Activated CD8-positive, alpha-beta T cell treated with anti-CD3 and anti-CD28 coated beads, Interleukin-2, amount 10 ng/mL, durations not matched to agents 7 days and 5 days (primary cell): ENCODE data around the gene BCL7B. TPM values are rescaled to one million over a fixed set of nuclear protein-coding genes. Genes with fewer than 3 reads are reported as not detected.
"Not testable (repeated sequence)": the region's sequence is repeated elsewhere in the genome, so short reads cannot be mapped to it uniquely, and the experiment has no call there.

Source experiments
- ATAC-seq: fragments of 150-1000 bp; cut with Tn5 transposase; one replicate; pipeline ENCODE4 v1.10.0; 2021; ENCODE audit warnings: moderate library complexity
- CTCF ChIA-PET: fragments of 350-600 bp; sonication (Branson Sonifier 250); formaldehyde crosslinking; loops from one replicate; lab custom pipeline; 2021; ENCODE audit warnings: antibody characterized with exemption; lab: Charles Lee
- POLR2A ChIA-PET: fragments of 350-600 bp; sonication (Branson Sonifier 250); formaldehyde crosslinking; loops from one replicate; lab custom pipeline; 2021; ENCODE audit warnings: antibody characterized with exemption; lab: Charles Lee
- DNase-seq: peaks from one replicate; pipeline ENCODE4 v3.0.0-alpha.2; 2020
- H3K27ac Mint-ChIP-seq: one replicate; pipeline ENCODE4 v1.8.0; 2021; ENCODE audit warnings: mild to moderate bottlenecking, mixed read lengths
- H3K27me3 Mint-ChIP-seq: one replicate; pipeline ENCODE4 v1.8.0; 2021; ENCODE audit warnings: low read depth, mixed read lengths
- H3K36me3 Mint-ChIP-seq: one replicate; pipeline ENCODE4 v1.8.0; 2021; ENCODE audit warnings: low read depth, mixed read lengths
- H3K4me1 Mint-ChIP-seq: one replicate; pipeline ENCODE4 v1.8.0; 2021; ENCODE audit warnings: low read depth, mixed read lengths
- H3K4me3 Mint-ChIP-seq: one replicate; pipeline ENCODE4 v1.8.0; 2021; ENCODE audit warnings: mild to moderate bottlenecking, mixed read lengths
- H3K9me3 Mint-ChIP-seq: one replicate; pipeline ENCODE4 v1.8.0; 2022; ENCODE audit warnings: mixed read lengths; ENCODE audit not compliant: insufficient read depth
- total RNA-seq, 2 experiments: library from RNA; stranded (reverse); gene quantifications; one replicate each; pipeline ENCODE4 v1.2.3, GENCODE V29; 2021

Gene BCL7B
- total RNA-seq, 2 experiments from 2014 or later = 76.8 to 80.8 TPM

DNA sequence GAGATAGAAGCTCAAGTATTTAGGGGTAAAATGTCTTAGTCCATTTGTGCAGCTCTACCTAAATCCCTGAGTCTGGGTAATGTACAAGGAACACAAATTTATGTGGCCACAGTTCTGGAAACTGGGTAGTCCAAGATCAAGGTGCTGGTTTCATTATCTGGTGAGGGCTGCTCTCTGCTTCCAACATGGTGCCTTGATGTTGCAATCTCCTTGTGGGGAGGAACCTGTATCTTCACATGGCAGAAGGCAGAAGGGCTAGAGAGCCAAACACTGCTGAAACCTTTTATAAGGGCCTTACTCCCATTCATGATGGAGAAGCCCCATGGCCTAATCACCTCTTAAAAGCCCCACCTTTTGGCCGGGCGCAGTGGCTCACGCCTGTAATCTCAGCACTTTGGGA, 26.7 kb downstream of the BCL7B start:
- H3K4me1 Mint-ChIP-seq = peaks cover 19% of the 10 kb centered on the region
- POLR2A ChIA-PET = no interaction called here
- no peak for ATAC-seq
- no peaks in the 10 kb centered on the region for H3K9me3 Mint-ChIP-seq
- H3K4me3 Mint-ChIP-seq = no peak overlapping the region
- H3K27ac Mint-ChIP-seq = peak overlapping the region; percentile 2
- no peak for DNase-seq
- no peaks in the 10 kb centered on the region for H3K27me3 Mint-ChIP-seq
- CTCF ChIA-PET = interaction anchor here (1.2 kb wide), 1 partner anchor 79 kb away, joined by 5 read pairs; no protein-coding TSS in a partner anchor
- peaks cover 13% of the 10 kb centered on the region for H3K36me3 Mint-ChIP-seq

GRCh38 chr7:73526896-73527821, 30.3 kb downstream of the BCL7B start:
- CTCF ChIA-PET = interaction anchor here (1.1 to 1.4 kb wide), 3 partner anchors 13 to 207 kb away, joined by 3 to 6 read pairs (median 4); no protein-coding TSS in a partner anchor
- Mint-ChIP-seq H3K36me3 (peaks cover 9% of the 10 kb centered on the region), H3K9me3 (no peaks in the 10 kb centered on the region), H3K27ac (peak overlapping the region; percentile 82), H3K27me3 (no peaks in the 10 kb centered on the region), H3K4me3 (peak overlapping the region; percentile 69), H3K4me1 (peaks cover 45% of the 10 kb centered on the region)
- DNase-seq = peak; percentile 32
- no peak for ATAC-seq
- POLR2A ChIA-PET = interaction anchor here (0.6 to 2.0 kb wide), 6 partner anchors 20 to 51 kb away, joined by 3 to 7 read pairs (median 3); partner anchors contain the start of gene TBL2

GRCh38 chr7:73526158-73526494, 31.4 kb downstream of the BCL7B start:
- not testable (repeated sequence) for DNase-seq, H3K27me3 Mint-ChIP-seq, H3K9me3 Mint-ChIP-seq, ATAC-seq, H3K36me3 Mint-ChIP-seq
- Mint-ChIP-seq H3K4me1 (peaks cover 45% of the 10 kb centered on the region), H3K4me3 (peak overlapping the region; percentile 79), H3K27ac (peak overlapping the region; percentile 86)
- POLR2A ChIA-PET = interaction anchor here (0.8 to 2.0 kb wide), 4 partner anchors 21 to 52 kb away, joined by 3 to 7 read pairs (median 4); partner anchors contain the start of genes BCL7B and TBL2
- CTCF ChIA-PET = interaction anchor here (1.1 kb wide), 1 partner anchor 12 kb away, joined by 6 read pairs; no protein-coding TSS in a partner anchor

- H3K27ac Mint-ChIP-seq = peak within 1 kb of the TSS; percentile 100
- H3K4me1 Mint-ChIP-seq = peaks cover 62% of the 10 kb centered on the region
- H3K9me3 Mint-ChIP-seq = no peaks in the 10 kb centered on the region
- peak within 1 kb of the TSS; percentile 98 for H3K4me3 Mint-ChIP-seq
- ATAC-seq (peak; percentile 94), DNase-seq (peak; percentile 99)
- H3K36me3 Mint-ChIP-seq = peaks cover 38% of the 10 kb centered on the region
- no peaks in the 10 kb centered on the region for H3K27me3 Mint-ChIP-seq
- CTCF ChIA-PET = interaction anchor here (0.8 to 1.6 kb wide), 11 partner anchors 17 to 194 kb away, joined by 3 to 6 read pairs (median 3); partner anchors contain the start of gene TBL2
- POLR2A ChIA-PET = interaction anchor here (0.6 to 5.0 kb wide), 14 partner anchors 12 to 216 kb away, joined by 3 to 50 read pairs (median 4); partner anchors contain the start of genes ABHD11, BCL7B and TBL2
Measured at GRCh38 chr7:73522105-73522872, 35.2 kb downstream of the BCL7B start, which contains the start of gene BAZ1B. Gene BAZ1B (minus strand): TSS chr7:73522293. CDS start chr7:73521933, 360 bp downstream.

GRCh38 chr7:73521636-73522104, 35.8 kb downstream of the BCL7B start:
- Mint-ChIP-seq H3K4me1 (peaks cover 61% of the 10 kb centered on the region), H3K27me3 (no peaks in the 10 kb centered on the region), H3K9me3 (no peaks in the 10 kb centered on the region), H3K4me3 (peak overlapping the region; percentile 96), H3K36me3 (peaks cover 44% of the 10 kb centered on the region), H3K27ac (peak overlapping the region; percentile 100)
- POLR2A ChIA-PET = interaction anchor here (1.0 to 5.0 kb wide), 9 partner anchors 12 to 217 kb away, joined by 3 to 50 read pairs (median 4); partner anchors contain the start of genes ABHD11, BCL7B and TBL2
- CTCF ChIA-PET = interaction anchor here (0.8 to 1.6 kb wide), 12 partner anchors 16 to 214 kb away, joined by 3 to 5 read pairs (median 3); partner anchors contain the start of gene TBL2
- DNase-seq (no peak), ATAC-seq (peak; percentile 40)

DNA sequence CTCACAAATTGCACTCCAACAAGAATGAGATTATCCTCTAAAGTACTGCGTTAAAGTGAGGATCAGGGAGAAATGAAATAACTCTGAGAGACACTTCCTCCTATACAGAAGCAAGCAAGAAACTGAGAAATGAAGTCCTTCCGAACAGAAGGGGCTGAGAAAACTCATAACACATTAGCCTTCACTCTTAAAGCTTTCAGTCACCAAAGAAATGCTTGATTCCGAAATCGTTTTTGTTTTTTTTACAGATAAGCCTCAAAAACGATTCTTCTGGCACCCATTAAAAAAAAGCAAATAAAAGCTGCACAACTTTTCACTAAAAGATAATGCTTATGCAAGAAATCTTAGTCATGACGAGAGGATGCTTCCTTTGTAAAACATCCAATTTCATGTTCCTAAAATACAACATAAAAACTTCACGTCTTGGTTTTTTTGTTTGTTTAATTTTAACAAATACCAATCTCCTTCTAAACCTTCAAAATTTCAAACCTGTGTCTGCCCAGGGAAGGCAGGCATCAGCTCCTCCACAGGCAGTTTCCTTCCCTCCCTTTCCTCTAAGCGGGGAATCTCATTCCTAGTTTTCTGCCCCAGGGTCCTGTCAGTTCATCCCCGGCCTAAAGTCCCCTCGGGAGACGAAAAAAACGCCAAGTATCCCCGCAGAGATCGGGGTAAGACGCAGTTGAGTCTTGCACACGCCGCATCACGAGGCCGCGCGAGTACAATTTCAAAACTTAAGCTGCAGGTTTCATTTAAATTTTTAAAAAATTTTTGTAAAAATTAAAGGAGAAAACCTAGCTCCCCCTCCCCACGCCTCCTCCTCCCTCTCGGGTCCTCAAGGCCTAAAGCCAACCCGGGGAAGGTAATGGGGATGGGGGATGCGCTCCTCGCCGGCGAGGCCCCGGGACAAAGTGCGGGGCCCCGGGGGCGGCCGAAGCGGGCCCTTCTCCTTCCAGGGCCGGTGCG, 36.5 kb downstream of the BCL7B start:
- DNase-seq = peak; percentile 33
- Mint-ChIP-seq H3K4me3 (peak overlapping the region; percentile 98), H3K27ac (peak overlapping the region; percentile 94), H3K36me3 (peaks cover 47% of the 10 kb centered on the region), H3K27me3 (no peaks in the 10 kb centered on the region), H3K9me3 (no peaks in the 10 kb centered on the region), H3K4me1 (peaks cover 61% of the 10 kb centered on the region)
- no peak for ATAC-seq
- ChIA-PET POLR2A (interaction anchor here (0.6 to 5.0 kb wide), 9 partner anchors 8 to 217 kb away, joined by 3 to 50 read pairs (median 5); partner anchors contain the start of genes ABHD11, BCL7B and TBL2), CTCF (interaction anchor here (1.0 to 3.5 kb wide), 10 partner anchors 12 to 214 kb away, joined by 3 to 14 read pairs (median 4); no protein-coding TSS in a partner anchor)

DNA sequence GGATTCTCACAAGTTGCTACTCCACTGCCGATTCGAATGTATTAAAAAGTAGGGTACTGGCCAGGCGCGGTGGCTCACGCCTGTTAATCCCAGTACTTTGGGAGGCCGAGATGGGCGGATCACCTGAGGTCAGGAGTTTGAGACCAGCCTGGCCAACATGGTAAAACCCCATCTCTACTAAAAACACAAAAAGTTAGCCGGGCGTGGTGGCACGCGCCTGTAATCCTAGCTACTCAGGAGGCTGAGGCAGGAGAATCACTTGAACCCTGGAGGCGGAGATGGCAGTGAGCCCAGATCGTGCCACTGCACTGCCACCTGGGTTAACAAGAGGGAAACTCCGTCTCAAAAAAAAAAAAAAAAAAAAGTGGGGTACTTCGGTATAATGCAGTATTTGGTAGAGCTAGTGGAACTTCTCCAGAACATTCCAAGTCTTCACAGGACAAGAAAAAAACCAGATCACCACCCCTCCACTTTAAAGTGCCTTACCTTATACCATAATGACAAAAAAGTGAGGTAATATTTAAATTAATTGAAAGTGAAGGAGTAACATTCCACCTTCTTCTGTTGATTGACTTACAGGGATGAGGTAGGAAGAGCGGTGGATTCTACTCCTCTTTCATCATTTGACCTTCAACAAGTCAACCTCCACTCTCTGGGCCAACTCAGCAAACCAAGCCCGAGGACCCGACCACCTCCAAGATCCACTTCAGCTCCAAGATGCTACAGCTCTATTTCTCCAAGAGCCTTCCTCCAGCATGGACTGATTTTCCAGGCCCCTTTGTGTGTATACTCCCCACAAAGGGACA, 37.4 kb downstream of the BCL7B start:
- DNase-seq (peak; percentile 31), ATAC-seq (no peak)
- no peaks in the 10 kb centered on the region for H3K27me3 Mint-ChIP-seq
- H3K4me3 Mint-ChIP-seq = peak overlapping the region; percentile 98
- peak overlapping the region; percentile 94 for H3K27ac Mint-ChIP-seq
- ChIA-PET CTCF (interaction anchor here (0.8 to 3.5 kb wide), 8 partner anchors 12 to 214 kb away, joined by 3 to 14 read pairs (median 4); no protein-coding TSS in a partner anchor), POLR2A (interaction anchor here (0.7 to 5.0 kb wide), 7 partner anchors 12 to 67 kb away, joined by 3 to 50 read pairs (median 5); partner anchors contain the start of genes BCL7B and TBL2)
- H3K9me3 Mint-ChIP-seq = no peaks in the 10 kb centered on the region
- H3K4me1 Mint-ChIP-seq = peaks cover 54% of the 10 kb centered on the region
- H3K36me3 Mint-ChIP-seq = peaks cover 53% of the 10 kb centered on the region

DNA sequence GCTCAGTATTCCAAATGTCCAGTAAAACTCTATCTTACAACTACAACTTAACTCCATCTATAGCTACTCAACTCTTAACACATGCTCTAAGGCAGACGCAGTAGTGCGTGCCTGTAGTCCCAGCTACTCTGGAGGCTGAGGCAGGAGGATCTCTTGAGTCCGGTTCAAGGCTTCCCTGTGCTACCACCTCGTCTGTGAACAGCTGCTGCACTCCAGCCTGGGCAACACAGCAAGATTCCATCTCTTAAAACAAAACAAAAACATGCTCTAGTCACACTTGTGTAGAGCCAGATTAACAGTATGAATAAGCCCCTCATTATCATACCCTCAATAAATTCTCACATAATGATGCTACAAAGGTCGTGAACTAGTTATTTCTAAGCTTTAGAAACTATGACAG, 39.0 kb downstream of the BCL7B start:
- peaks cover 67% of the 10 kb centered on the region for H3K36me3 Mint-ChIP-seq

GRCh38 chr7:73517241-73517995, 40.1 kb downstream of the BCL7B start:
- H3K4me3 Mint-ChIP-seq = no peak overlapping the region
- H3K27me3 Mint-ChIP-seq = no peaks in the 10 kb centered on the region
- ChIA-PET CTCF (interaction anchor here (1.0 to 3.5 kb wide), 2 partner anchors 61 to 66 kb away, joined by 4 to 14 read pairs; partner anchors contain the start of gene TBL2), POLR2A (no interaction called here)
- H3K4me1 Mint-ChIP-seq = peaks cover 40% of the 10 kb centered on the region
- ATAC-seq (no peak), DNase-seq (no peak)
- peaks cover 71% of the 10 kb centered on the region for H3K36me3 Mint-ChIP-seq
- H3K27ac Mint-ChIP-seq = peak overlapping the region; percentile 25
- H3K9me3 Mint-ChIP-seq = no peaks in the 10 kb centered on the region

More for the DNA sequence above, 39.0 kb downstream of the BCL7B start:
- no peaks in the 10 kb centered on the region for H3K27me3 Mint-ChIP-seq
- H3K27ac Mint-ChIP-seq = peak overlapping the region; percentile 6
- H3K4me3 Mint-ChIP-seq = peak overlapping the region; percentile 98
- ChIA-PET POLR2A (interaction anchor here (0.6 to 1.3 kb wide), 2 partner anchors 57 to 61 kb away, joined by 3 to 5 read pairs; partner anchors contain the start of gene TBL2), CTCF (interaction anchor here (0.7 to 3.5 kb wide), 8 partner anchors 10 to 207 kb away, joined by 3 to 14 read pairs (median 3); no protein-coding TSS in a partner anchor)
- ATAC-seq (no peak), DNase-seq (no peak)
- peaks cover 47% of the 10 kb centered on the region for H3K4me1 Mint-ChIP-seq
- no peaks in the 10 kb centered on the region for H3K9me3 Mint-ChIP-seq
